Central memory CD4-positive, alpha-beta T cell (primary cell): Measurements from ENCODE around the gene CDK5R2.

Source experiments
- DNase-seq: peaks from one replicate; pipeline ENCODE4 v3.0.0; 2022

The CDK5R2 gene

DNA sequence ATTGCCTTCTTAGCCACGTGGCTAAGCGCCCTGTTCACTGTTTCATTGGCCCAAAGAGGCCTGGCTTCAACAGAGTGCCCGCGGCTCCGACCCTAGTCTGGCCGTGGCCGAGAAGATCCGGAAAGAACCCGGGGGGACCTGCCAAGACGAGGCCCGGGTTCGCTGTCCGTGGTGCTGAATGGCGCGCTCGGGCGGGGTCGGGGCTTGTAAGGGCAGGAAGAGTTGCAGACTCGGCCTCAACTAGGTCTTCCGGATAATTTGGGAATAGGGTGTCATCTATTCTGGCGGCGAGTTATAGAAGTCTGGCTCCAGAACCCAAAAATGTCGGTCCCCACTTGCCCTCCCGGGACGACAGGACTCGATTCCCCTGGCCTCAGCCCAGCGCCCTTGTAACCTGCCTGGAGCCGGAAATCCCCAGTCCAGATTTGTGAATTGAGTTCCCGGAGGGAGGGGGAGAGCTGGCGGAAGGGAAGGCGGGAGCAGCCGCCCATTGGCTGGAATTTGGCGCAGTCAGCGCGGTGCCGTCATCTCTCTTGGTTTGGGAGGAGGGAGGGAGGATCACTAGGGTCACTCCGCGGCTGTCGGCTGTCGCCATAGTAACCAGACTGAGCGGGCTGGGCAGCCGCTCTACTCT, 3.5 kb downstream of the CDK5R2 start:
- DNase-seq = peak; percentile 39

DNA sequence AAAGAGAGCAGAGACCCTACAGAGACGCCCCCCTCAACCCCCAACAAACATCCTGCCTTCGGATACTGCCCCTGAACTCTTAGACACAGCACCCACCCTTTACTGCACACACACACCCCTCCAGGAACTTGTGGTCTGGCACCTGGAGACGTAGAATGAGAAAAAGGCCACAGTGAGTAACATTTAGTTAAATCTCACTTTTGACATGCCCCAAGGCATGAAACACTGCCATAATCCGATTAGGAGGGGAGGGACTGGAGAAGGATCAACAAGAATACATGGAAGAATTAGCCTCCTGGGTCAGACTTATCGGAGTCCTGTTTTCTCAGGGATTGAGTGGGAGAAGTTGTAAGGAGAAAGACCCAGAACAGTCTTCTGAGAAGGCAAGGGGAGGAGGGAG, 4.1 kb downstream of the CDK5R2 start:
- no peak for DNase-seq

DNA sequence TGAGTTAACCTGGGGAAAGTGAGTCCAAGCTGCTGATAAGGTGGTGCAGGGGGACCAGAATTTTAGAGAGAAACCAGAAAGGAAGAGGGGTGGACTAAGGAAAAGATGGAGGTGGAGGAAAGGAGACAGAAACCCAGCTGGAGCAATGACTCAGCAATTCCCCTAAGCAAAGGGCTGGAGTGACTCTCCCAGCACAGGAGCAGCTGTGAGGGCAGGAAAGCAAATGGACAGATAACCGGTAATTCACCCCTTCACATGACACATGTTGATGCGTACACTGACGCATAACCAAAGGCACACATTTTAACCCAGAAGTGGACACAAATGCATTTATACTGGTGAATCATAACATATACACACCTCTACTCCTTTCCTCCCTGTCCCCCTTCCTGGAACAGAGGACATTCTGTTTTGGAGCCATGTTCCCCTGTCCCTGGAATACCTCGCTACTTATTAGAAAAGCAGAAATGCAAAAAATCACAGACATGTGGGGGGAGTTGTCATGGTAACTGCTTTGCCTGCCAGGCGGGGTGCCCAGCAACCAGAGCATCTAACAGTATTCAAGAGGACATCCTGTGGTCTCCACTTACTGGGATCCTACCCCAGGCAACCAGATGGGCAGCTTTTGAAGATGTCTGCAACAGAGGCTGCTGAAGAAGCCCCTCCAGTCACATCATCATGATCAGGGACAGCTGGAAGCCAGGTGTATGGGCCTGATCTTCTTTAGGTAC, 4.7 kb downstream of the CDK5R2 start:
- DNase-seq = no peak

DNA sequence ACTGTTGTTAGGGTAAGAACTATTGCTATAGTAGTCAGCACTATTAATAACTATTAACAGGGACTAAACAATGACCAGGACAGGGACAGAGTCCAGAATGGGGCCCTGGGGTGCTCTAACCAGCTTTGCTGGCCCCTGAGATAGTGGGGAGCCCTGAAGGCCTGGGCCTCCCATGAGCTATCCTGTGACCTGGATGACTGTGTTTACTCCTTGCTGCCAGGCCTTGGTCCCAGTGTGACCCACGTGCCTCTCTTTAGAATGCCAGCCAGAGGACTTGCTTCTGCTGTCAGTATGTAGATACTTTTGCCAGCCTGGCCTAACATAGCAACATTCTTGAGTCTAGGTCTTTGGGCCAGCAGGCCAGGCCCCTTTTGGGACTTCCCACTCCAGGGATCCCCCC, 11.4 kb downstream of the CDK5R2 start:
- DNase-seq = no peak

DNA sequence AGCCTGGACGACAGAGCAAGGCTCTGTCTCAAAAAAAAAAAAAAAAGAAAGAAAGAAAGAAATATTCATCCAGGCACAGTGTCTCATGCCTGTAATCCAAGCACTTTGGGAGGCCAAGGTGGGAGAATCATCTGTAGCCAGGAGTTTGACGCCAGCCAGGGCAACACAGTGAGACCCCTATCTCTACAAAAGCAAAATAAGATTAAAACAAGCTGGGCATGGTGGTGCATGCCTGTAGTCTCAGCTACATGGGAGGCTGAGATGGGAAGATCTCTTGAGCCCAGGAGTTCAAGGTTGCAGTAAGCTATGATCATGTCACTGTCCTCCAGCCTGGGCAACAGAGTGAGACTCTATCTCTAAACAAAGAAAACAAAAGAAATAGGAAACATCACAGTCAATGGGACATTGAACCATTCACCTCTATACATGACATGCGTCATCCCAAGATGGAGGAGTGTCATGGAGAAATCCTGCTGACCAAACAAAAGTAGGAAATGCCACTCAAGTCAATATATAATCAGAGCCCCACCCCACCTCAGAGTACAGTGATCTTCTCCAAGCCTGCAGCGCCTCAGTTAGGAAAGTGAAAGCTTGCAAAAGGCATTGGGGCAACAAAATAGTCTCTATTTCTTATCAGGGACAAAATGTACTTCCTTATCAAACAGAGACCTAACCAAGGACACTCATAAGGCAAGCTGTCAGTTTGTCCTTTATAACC, 15.8 kb downstream of the CDK5R2 start:
- no peak for DNase-seq

DNA sequence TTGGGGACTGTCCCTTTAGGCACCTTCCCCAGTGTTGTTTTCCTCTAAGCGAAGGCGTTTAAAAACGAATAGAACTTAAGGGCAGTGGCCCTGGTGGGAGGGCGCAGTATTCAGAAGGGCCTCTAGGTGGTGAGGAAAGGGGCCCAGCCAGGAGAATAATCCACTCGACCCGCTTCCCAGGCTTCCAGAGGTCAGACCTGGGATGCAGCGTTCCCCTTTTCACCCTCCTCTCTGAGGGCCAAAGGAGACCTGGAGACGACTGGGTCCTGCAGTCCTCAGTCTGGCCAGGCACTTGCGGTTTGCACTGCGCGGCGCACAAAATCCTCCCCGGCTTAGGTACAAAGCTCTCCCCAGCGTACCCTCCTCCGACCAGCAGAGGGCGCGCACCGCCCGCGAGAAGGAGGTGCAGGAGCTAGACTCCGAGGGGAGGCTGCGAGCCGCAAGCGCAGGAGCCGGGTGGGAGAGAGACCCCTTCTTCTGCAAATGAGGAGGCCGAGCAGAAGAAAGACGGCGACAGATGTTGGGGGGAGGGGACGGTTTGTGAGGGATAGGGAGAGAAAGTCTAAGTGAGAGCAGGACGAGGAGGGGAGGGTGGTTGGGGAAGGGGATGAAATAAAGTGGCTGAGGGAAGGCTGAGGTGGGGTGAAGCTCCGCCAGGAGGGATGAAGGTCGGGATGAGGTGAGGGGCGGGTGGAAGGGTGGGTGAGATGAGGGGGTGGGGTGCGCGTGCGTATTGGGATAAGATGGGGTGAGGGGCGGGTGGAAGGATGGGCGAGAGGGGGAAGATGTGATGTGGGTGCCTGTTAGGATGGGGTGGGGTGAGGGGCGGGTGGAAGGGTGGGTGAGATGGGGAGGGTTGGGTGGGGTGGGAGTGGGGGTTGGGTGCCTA, 20.6 kb downstream of the CDK5R2 start:
- DNase-seq = peak; percentile 74

DNA sequence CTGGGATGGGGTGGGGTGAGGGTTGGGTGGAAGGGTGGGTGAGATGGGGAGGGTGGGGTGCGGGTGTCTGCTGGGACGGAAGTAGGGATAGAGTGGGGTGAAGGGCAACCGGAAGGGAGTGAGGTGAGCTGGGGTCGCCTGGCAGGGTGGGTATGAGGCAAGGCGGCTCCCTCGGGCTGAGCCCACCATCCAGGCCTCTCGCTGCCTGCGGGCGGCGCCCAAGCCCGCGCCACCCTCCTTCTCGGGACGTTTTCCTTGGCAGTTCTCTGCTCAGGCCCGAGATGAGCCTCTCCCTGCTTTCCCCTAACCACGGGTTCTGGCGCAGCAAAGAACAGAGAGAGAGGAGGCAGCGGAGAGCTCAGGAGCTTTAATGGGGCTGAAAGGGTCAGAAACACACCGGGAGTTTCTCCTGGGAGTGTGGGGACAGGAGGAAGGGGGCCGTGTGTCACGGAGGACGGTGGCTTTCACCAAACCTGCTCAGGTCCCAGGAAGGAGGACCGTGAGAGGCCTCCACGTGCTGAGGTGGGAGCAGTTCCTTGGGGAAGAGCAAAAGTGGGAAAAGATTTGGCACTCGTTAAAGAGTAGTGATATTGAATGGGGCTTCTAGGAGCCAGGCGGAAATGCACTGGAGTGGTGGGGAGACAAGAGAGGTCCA, 21.4 kb downstream of the CDK5R2 start:
- no peak for DNase-seq

DNA sequence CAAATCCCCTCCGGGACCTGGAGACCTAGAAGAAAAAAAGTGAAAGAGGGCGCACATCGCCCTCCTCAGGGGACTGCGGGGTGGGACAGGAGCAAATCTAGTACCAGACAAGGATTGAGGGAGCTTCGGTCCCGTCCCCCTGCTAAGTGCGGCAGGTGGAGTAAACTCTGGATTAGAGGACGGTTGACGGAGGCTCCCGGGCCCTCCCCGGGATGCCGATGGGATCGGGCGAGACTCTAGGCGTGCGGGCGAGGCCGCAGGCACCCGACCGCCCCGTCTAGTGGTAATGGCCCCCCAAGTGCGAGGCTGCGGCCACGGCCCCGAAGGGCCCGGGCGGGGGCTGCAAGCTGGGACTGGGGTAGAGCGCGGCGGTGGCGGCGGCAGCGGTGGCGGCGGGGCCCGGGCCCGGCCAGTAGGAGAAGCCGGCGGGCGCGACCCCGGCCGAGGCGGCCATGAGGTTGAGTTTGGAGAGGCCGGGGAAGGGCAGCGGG, 22.0 kb downstream of the CDK5R2 start:
- DNase-seq = no peak

DNA sequence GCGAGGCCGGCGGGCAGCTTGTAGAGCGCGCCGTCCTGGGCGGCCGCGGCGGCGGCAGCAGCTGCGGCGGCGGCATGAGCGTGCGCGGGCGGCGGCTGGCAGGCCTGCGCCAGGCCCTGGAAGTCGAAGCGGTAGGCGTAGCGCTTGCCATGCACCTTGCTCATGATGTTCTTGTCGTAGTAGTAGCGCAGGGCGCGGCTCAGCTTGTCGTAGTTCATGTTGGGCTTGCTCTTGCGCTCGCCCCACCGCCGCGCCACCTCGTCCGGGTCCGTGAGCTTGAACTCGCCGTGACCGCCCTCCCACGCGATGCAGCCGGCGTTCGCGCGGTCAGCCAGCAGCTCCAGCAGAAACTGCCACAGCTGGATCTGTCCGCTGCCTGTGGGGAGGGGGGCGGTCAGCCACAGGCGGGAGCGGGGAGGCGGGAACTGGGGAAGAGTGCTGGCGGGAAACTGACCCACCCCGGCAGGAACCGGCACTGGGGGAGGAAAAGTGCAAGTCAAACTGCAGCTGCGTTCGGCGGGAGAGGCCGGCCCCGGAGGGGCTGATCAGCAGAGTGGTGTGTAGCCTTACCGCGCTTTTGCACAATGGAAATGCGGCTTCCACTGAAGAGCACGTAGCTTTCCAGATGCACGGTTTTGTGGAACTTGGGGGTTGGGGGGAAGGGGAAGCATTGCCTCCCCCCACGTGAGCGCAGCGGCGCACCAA, 22.6 kb downstream of the CDK5R2 start:
- DNase-seq = peak; percentile 24

DNA sequence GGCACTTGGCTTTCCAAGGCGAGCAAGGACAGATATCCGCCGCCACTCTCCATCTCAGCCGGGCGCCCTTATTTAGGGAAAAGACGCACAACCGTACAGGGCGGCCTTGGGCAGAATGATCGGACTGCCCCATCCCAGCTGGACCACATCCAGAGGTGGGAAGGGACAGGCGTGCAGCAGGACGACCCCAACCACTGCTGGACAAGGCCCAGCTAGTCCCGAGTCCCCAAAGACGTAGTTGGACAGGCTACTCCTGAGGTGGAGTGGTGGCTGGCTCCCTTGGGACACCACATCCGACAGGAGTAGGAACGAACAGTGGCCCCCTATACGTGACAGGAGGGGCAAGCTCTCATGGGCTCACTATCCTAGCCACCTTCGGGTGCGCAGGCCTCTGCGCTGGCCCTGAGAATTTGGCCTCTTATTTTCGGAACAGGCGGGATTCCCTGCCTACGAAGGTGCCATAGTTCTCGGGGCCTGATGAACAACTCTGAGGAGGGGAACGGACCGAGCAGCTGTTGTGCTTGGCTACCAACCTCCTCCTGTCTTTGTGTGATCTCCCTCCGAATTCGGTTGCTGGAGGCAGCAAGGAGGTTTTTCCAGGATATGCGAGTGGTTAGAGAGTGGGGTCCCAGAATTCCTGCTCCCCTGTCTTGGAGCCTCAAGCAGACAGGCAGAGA, 23.3 kb downstream of the CDK5R2 start:
- no peak for DNase-seq

DNA sequence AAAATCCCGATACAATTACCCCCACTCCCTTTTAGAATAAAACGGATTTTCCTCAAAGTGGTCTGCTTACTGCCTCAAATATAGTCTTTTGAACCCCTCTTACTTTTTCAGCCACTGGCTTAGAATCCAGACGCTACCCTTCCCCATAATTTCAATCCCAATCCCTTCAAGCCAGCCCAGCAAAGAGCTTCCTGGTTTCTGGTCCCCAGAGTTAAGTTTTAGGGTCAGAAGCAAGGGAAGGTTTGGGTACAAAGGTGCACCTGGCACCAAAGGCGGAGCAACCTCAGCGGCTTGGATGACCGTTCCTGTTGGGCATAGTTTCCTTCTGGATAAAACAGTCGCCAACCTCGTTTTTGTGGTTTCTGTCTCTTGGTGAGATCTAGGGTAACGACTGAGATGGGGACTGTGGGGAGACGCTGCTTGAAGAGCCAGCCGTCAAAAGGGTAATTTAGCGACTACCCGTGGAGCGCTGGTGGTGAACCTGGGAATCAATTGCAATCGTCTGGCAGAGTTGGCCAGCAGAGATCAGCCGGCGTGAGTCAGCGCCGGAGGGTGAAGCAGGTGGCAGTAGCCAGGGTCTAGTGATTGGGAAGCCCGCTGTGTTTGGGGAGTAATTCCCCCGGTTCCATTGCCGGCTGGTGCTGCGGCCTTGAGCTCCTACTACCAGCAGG, 23.9 kb downstream of the CDK5R2 start:
- DNase-seq = no peak

DNA sequence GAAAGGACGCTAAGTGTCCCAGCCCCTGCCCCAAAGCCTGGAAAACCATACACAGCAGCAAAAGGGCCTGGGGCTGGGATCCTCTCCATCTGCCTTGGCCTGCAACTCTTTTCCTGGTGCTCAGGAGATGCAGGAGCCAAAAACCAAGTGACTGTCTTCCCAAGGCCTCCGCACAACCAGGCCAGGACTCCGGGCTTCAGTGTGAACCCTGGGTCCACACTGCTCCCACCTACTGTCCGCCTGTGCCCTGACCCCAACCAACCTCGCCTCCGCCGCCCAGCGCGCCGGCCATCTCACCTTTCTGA, 24.4 kb downstream of the CDK5R2 start:
- DNase-seq = no peak

DNA sequence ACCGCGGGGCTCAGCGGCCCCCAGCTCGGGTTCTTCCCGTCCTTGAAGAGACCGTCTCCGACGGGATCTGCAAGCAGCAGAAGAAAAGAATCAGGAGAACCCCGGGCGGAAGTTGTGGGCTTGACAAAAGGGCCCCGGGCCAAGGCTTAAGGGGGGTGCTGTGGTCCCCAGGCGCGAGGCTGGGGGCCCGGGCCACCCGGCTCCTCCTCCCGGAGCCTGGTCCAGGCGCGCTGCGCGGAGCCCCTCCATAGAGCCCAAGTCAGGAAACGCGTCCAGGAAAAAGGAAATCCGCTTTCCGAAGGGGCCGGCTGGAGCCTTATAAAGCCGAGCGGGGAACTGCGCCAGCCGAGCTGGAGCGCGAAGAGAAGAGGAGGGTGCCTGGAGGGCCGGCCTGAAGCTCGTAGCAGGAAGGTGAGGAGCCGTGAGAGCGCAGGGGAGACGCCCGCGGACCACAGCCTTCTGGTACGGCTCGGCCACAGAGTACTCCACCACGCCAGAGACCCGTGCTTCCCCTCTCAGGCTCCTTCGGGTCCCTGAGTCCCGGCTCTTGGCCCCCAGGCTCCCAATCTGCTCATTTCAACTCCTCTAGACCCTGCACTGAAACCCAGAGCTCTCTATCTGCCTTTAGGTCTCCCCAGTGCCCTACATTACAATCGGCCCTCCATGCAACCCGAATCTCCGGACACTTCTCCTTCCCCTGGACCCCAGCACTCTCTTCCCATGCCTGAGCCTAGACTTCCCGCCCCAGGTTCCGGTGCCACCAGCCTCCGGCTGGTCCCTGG, 25.0 kb downstream of the CDK5R2 start:
- no peak for DNase-seq

DNA sequence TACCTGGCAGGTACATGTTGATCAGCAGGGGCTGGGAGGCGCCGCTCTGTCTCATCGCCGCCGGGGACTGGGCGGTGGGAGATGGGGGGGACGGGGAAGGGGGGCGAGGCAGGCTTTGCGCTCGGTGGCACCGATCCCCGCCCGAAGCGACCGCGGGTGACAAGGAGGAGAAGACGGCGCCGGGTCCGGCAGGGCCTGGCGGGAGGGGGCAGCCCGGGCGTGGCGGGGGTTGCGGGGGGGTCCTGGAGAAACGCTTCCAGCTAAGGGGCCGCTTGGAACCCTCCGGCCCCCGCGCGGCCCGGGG, 25.5 kb downstream of the CDK5R2 start, which contains the start of gene FEV:
FEV (minus strand) TSS at position 164 of the 304 bp plus-strand sequence; CDS start at position 55, 109 bp downstream.
- DNase-seq = no peak

DNA sequence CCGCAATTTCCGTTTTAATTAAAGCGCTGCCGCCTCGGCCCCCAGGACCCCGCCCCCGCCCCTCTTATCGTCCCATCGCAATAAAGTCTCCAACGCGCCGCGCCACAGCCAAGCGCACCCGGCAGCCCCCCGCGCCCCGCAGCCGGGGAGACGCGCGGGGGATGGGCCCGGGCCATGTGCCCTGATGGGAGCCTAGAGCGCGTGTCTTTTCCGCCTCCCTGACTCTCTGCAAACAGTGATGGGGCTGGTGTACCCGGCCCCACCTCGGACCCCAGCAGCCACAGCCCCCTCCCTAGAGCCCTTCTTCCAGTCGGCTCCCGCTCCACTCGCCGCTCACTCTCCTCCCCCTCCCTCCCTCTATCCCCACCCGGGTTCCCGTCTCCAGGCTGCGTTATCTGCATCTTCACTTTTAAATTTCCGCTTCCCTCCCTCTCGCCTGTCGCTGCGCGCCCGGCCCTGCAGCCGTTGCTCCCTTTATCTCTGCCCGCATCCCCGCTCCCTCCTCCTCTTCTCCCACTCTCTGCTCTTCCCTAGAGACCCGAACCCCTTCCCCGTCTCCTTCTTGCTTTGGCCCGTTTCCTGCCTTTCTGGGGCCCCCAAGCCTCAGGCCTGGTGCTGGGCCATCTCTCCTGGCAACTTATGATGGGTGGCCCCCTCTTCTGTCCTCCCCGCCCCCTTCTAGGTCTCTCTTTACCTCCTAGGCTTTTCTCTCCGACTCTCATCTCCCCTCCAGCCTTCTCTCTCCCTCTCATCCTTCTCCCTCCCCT, 26.0 kb downstream of the CDK5R2 start:
- no peak for DNase-seq

DNA sequence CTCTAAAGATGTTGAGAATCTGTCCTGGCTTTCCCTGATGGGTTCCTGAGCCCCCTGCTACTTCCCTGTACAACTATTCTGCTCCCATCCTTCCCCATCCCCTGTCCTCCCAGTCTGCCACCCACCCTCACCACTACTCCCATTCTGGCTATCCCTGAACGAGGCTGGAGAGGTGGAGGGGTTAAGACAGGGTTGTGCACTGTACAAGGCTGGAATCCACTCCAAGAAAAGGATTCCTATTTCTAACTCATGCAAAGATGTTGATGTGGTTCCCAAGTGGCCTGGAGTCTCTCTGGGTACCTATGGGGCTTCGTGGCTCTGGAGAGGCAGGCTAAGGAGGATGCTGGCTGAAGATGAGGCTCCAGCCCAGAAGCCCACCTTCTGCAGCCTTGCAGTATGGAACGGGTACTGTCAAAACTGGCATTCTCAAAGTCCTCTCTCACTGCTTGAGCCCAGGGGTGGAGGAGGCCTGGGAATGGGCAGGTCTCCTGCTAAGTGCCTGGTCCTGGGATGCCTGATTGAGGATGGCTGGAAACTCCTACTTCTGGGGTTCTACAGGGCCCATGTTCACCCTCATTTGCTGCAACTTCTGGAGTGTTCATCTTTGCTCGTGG, 26.8 kb downstream of the CDK5R2 start:
- no peak for DNase-seq

DNA sequence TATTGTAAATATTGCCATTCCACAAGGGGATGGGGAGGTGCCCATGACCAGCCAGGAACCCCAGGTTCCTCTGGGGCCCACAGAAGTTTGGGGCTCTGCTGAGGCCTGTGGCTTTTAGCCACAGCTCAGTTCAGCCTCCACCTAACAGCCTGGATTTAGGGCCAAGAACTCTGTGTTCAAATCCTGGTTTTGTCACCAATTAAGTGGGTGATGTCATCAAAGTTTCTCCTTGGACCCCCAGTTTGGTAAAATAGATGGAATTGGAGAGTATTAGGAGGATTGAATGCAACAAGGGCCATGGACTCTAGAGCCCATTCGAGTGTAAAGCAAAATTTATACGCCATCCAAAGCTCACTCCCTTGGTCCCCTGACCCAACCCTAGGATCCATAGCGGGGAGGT, 28.7 kb downstream of the CDK5R2 start:
- no peak for DNase-seq

DNA sequence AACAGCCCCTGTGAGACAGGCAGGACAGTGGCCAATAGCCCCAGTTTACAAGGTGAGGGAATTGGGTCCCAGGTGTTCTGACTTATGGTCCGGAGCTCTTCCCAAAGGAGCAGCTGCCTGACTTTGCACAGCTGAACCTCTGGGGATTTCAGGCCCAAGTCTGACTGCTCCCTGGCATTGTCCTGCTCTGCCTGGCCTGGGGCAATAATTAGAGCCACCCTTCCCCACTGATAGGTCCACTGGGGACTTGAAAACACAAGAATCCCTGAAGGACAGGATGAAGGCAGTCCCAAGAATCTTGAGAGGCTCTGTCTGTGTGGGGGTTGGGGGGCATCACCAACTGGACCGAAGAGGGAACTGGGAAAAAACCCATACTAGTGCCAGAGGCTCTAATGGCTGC, 29.2 kb downstream of the CDK5R2 start:
- DNase-seq = no peak

DNA sequence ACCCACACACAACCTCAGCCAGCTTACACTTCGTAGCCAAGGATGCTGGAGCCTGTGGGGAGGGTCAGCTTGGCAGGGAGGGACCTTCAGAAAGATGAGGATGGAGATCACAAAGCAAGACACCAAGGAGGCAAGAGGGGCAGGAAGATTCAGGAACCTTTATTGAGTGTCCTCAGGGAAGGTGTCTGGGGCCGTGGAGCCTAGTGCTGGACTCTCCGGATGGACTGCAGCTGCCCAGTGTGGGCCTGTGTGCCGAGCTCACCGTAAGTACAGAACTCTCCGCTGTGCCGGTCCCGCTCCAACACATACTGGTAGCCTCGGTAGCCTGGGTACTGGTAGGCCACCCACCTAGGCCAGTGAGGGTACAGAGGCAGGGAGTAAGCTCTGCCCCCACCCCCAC, 30.6 kb downstream of the CDK5R2 start:
- no peak for DNase-seq
